GM23338 (cell line): Measurements from ENCODE around the gene MUC12. TPM values are rescaled to one million over a fixed set of nuclear protein-coding genes. Genes with fewer than 3 reads are reported as not detected.

Experiments
- ATAC-seq: fragments of 200-7000 bp; cut with Tn5 transposase; 3 replicates; pipeline ENCODE4 v1.9.1; 2020
- DNase-seq: peaks from one replicate; pipeline ENCODE4 v3.0.0-alpha.2; 2015; ENCODE audit warnings: low spot score
- H2AFZ ChIP-seq: fragments of 200-600 bp; sonication (generic); 2 replicates; pipeline ENCODE4 v1.8.0; 2016; ENCODE audit warnings: antibody characterized with exemption, mild to moderate bottlenecking, moderate library complexity
- H3F3A ChIP-seq: fragments of 200-600 bp; sonication (generic); replicated peaks from 2 replicates; pipeline ENCODE4 v1.8.0; 2017; ENCODE audit warnings: antibody characterized with exemption, mixed run types, low read depth
- H3K27ac ChIP-seq: fragments of 200-600 bp; sonication (generic); 2 replicates; pipeline ENCODE4 v1.6.1; 2016; ENCODE audit warnings: low read depth
- H3K27me3 ChIP-seq: fragments of 200-600 bp; sonication (generic); 2 replicates; pipeline ENCODE4 v1.8.0; 2016; ENCODE audit warnings: mild to moderate bottlenecking, mixed run types, moderate library complexity; ENCODE audit not compliant: insufficient read depth
- H3K36me3 ChIP-seq: fragments of 200-600 bp; sonication (generic); 2 replicates; pipeline ENCODE4 v1.8.0; 2016; ENCODE audit warnings: mild to moderate bottlenecking; ENCODE audit not compliant: insufficient read depth
- H3K4me1 ChIP-seq: fragments of 200-600 bp; sonication (generic); 2 replicates; pipeline ENCODE4 v1.8.0; 2016; ENCODE audit warnings: mild to moderate bottlenecking, moderate library complexity; ENCODE audit not compliant: insufficient read depth
- H3K4me2 ChIP-seq: fragments of 200-600 bp; sonication (generic); 2 replicates; pipeline ENCODE4 v1.7.1; 2017; ENCODE audit warnings: mixed run types
- H3K4me3 ChIP-seq: fragments of 200-600 bp; sonication (generic); 2 replicates; pipeline ENCODE4 v1.6.1; 2016; ENCODE audit warnings: mixed run types
- H3K79me2 ChIP-seq: fragments of 200-600 bp; sonication (generic); replicated peaks from 2 replicates; pipeline ENCODE4 v1.8.0; 2017; ENCODE audit warnings: mild to moderate bottlenecking; ENCODE audit not compliant: insufficient read depth
- H3K9me2 ChIP-seq: fragments of 200-600 bp; sonication (generic); 2 replicates; pipeline ENCODE4 v1.8.0; 2017; ENCODE audit not compliant: insufficient read depth
- H4K20me1 ChIP-seq: fragments of 200-600 bp; sonication (generic); replicated peaks from 2 replicates; pipeline ENCODE4 v1.8.0; 2017; ENCODE audit warnings: mild to moderate bottlenecking; ENCODE audit not compliant: insufficient read depth
- H3K27ac Mint-ChIP-seq: 2 replicates; pipeline ENCODE4 v1.8.0; 2020; ENCODE audit warnings: inconsistent platforms, mild to moderate bottlenecking, moderate library complexity, mixed read lengths
- H3K27me3 Mint-ChIP-seq: 3 replicates; pipeline ENCODE4 v1.8.0; 2022; ENCODE audit warnings: low read depth, mild to moderate bottlenecking, moderate library complexity, mixed read lengths, inconsistent platforms; ENCODE audit not compliant: insufficient read depth, poor library complexity
- H3K36me3 Mint-ChIP-seq: 3 replicates; pipeline ENCODE4 v1.8.0; 2021; ENCODE audit warnings: low read depth, mild to moderate bottlenecking, inconsistent platforms, moderate library complexity, mixed read lengths
- H3K4me1 Mint-ChIP-seq: 3 replicates; pipeline ENCODE4 v1.8.0; 2020; ENCODE audit warnings: mild to moderate bottlenecking, inconsistent platforms, mixed read lengths
- H3K4me3 Mint-ChIP-seq: 3 replicates; pipeline ENCODE4 v1.8.0; 2021; ENCODE audit warnings: moderate library complexity, mild to moderate bottlenecking, inconsistent platforms, mixed read lengths
- H3K9me3 Mint-ChIP-seq: 3 replicates; pipeline ENCODE4 v1.8.0; 2020; ENCODE audit warnings: moderate library complexity, mild to moderate bottlenecking, inconsistent platforms, mixed read lengths
- CREB1 ChIP-seq: fragments of 250-450 bp; sonication (Bioruptor Pico); IDR thresholded peaks from 2 replicates; pipeline ENCODE4 v1.5.0; 2020; ENCODE audit warnings: low read depth, mild to moderate bottlenecking, moderate library complexity
- EZH2 ChIP-seq: fragments of 200-600 bp; sonication (generic); IDR thresholded peaks from one replicate; pipeline ENCODE4 v1.8.0; 2017; ENCODE audit warnings: antibody characterized with exemption, mild to moderate bottlenecking, low read depth; ENCODE audit not compliant: unreplicated experiment
- EZH2phosphoT487 ChIP-seq: fragments of 200-600 bp; sonication (generic); IDR thresholded peaks from one replicate; pipeline ENCODE4 v1.8.1; 2018; ENCODE audit warnings: antibody characterized with exemption; ENCODE audit not compliant: unreplicated experiment
- JUNB ChIP-seq: IDR thresholded peaks from one replicate; pipeline ENCODE4 v1.6.1; 2016; ENCODE audit warnings: antibody characterized with exemption; ENCODE audit not compliant: unreplicated experiment
- POLR2AphosphoS5 ChIP-seq: IDR thresholded peaks from 2 replicates; pipeline ENCODE4 v1.6.1; 2016; ENCODE audit warnings: antibody characterized with exemption, low read depth
- STAT1 ChIP-seq: IDR thresholded peaks from one replicate; pipeline ENCODE4 v1.6.1; 2016; ENCODE audit warnings: antibody characterized with exemption; ENCODE audit not compliant: unreplicated experiment
- ZNF114 ChIP-seq: fragments of 250-450 bp; sonication (Bioruptor Pico); IDR thresholded peaks from 2 replicates; pipeline ENCODE4 v1.5.0; 2020; ENCODE audit warnings: mild to moderate bottlenecking, moderate library complexity
- polyA plus RNA-seq: library from polyadenylated mRNA; unstranded; fragments of >200 nt; fragmentation: Nextera tagmentation; extraction: Ambion mirVana; gene quantifications from 2 replicates; pipeline ENCODE4 v1.2.1, GENCODE V29; 2016
- total RNA-seq: library from RNA; depleted of rRNA; stranded (reverse); fragments of >200 nt; shearing (Covaris generic); gene quantifications from 2 replicates; pipeline ENCODE4 v1.2.3, GENCODE V29; 2014
- TF ChIP-seq, protein P1 (sequence below): fragments of 250-450 bp; sonication (Bioruptor Pico); IDR thresholded peaks from 2 replicates; pipeline ENCODE4 v1.5.0; 2020; ENCODE audit warnings: mild to moderate bottlenecking, moderate library complexity
- TF ChIP-seq, protein P2 (sequence below): IDR thresholded peaks from one replicate; pipeline ENCODE4 v1.6.1; 2018; ENCODE audit warnings: antibody characterized with exemption; ENCODE audit not compliant: unreplicated experiment

The MUC12 gene
- total and polyA plus RNA-seq, 2 experiments from 2014 or later, result 4.6 to 18.0 TPM

DNA sequence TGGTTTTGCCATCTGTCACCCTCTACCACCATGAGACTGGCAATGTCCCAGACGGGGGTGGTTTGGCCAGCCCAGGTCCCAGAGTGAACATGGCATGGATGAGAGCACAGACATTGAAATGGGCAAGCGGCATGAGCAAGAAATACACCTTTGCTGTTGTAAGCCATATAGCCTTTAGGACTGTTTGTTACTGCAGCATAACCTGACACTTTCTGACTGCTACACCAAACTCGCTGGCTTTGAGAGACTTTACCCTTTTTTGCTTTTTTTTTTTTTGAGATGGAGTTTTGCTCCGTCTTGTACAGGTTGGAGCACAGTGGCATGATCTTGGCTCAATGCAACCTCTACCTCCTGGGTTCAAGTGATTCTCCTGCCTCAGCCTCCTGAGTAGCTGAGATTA is 25.2 kb upstream of the MUC12 start:
- Histone ChIP-seq H3K4me3 (no peak overlapping the region), H3K79me2 (no peaks in the 10 kb centered on the region), H3K9me2 (no peaks in the 10 kb centered on the region), H2AFZ (no peak overlapping the region), H3K36me3 (no peaks in the 10 kb centered on the region), H3K4me2 (no peak overlapping the region), H4K20me1 (no peaks in the 10 kb centered on the region), H3K27me3 (no peaks in the 10 kb centered on the region), H3K27ac (peak overlapping the region; percentile 32; the same call in 1 of the 2 replicates), H3F3A (0 out of 2 replicates have a peak, but pooled peaks cover 4% of the 10 kb centered on the region), H3K4me1 (peaks cover 20% of the 10 kb centered on the region)
- Mint-ChIP-seq H3K4me1 (peaks cover 23% of the 10 kb centered on the region), H3K4me3 (no peak overlapping the region), H3K9me3 (peaks cover 25% of the 10 kb centered on the region), H3K27ac (0 out of 2 replicates have a peak overlapping the region, but pooled peaks have one; percentile 70), H3K36me3 (peaks cover 16% of the 10 kb centered on the region), H3K27me3 (peaks cover 12% of the 10 kb centered on the region)
- no peak for TF ChIP-seq POLR2AphosphoS5
- TF ChIP-seq ZNF114 (CRISPR knock-in tag), result no peak
- no peak for TF ChIP-seq EZH2phosphoT487
- TF ChIP-seq, protein P1, sequence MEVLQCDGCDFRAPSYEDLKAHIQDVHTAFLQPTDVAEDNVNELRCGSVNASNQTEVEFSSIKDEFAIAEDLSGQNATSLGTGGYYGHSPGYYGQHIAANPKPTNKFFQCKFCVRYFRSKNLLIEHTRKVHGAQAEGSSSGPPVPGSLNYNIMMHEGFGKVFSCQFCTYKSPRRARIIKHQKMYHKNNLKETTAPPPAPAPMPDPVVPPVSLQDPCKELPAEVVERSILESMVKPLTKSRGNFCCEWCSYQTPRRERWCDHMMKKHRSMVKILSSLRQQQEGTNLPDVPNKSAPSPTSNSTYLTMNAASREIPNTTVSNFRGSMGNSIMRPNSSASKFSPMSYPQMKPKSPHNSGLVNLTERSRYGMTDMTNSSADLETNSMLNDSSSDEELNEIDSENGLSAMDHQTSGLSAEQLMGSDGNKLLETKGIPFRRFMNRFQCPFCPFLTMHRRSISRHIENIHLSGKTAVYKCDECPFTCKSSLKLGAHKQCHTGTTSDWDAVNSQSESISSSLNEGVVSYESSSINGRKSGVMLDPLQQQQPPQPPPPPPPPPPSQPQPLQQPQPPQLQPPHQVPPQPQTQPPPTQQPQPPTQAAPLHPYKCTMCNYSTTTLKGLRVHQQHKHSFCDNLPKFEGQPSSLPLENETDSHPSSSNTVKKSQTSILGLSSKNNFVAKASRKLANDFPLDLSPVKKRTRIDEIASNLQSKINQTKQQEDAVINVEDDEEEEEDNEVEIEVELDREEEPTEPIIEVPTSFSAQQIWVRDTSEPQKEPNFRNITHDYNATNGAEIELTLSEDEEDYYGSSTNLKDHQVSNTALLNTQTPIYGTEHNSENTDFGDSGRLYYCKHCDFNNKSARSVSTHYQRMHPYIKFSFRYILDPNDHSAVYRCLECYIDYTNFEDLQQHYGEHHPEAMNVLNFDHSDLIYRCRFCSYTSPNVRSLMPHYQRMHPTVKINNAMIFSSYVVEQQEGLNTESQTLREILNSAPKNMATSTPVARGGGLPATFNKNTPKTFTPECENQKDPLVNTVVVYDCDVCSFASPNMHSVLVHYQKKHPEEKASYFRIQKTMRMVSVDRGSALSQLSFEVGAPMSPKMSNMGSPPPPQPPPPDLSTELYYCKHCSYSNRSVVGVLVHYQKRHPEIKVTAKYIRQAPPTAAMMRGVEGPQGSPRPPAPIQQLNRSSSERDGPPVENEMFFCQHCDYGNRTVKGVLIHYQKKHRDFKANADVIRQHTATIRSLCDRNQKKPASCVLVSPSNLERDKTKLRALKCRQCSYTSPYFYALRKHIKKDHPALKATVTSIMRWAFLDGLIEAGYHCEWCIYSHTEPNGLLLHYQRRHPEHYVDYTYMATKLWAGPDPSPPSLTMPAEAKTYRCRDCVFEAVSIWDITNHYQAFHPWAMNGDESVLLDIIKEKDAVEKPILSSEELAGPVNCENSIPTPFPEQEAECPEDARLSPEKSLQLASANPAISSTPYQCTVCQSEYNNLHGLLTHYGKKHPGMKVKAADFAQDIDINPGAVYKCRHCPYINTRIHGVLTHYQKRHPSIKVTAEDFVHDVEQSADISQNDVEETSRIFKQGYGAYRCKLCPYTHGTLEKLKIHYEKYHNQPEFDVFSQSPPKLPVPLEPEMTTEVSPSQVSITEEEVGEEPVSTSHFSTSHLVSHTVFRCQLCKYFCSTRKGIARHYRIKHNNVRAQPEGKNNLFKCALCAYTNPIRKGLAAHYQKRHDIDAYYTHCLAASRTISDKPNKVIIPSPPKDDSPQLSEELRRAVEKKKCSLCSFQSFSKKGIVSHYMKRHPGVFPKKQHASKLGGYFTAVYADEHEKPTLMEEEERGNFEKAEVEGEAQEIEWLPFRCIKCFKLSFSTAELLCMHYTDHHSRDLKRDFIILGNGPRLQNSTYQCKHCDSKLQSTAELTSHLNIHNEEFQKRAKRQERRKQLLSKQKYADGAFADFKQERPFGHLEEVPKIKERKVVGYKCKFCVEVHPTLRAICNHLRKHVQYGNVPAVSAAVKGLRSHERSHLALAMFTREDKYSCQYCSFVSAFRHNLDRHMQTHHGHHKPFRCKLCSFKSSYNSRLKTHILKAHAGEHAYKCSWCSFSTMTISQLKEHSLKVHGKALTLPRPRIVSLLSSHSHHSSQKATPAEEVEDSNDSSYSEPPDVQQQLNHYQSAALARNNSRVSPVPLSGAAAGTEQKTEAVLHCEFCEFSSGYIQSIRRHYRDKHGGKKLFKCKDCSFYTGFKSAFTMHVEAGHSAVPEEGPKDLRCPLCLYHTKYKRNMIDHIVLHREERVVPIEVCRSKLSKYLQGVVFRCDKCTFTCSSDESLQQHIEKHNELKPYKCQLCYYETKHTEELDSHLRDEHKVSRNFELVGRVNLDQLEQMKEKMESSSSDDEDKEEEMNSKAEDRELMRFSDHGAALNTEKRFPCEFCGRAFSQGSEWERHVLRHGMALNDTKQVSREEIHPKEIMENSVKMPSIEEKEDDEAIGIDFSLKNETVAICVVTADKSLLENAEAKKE (CRISPR knock-in tag), result no peak
- no peak for TF ChIP-seq STAT1
- no peak for TF ChIP-seq EZH2
- ATAC-seq (no peak), DNase-seq (no peak)

DNA sequence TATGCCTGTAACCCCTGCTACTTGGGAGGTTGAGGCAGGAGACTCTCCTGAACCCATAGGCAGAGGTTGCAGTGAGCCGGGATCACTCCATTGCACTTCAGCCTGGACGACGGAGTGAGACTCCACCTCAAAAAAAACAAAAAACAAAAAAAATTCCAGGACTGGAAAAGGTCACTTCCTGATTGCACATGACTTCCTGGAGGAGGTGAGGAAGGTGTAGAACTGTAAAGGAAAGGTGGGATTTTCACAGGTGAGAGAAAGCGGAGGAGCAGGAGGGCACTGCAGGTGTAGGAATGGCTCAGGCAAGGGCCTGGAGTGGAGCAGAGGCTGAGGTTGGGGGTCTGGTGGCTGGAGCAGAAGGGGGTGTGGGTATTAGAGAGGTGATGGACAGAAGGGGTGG is 23.3 kb upstream of the MUC12 start:
- Histone ChIP-seq H3F3A (0 out of 2 replicates have a peak, but pooled peaks cover 5% of the 10 kb centered on the region), H3K27me3 (no peaks in the 10 kb centered on the region), H3K4me3 (no peak overlapping the region), H3K79me2 (no peaks in the 10 kb centered on the region), H2AFZ (no peak overlapping the region), H3K36me3 (no peaks in the 10 kb centered on the region), H4K20me1 (no peaks in the 10 kb centered on the region), H3K4me1 (peaks cover 38% of the 10 kb centered on the region), H3K4me2 (no peak overlapping the region), H3K9me2 (no peaks in the 10 kb centered on the region), H3K27ac (no peak overlapping the region)
- Mint-ChIP-seq H3K4me1 (peaks cover 37% of the 10 kb centered on the region), H3K9me3 (peaks cover 12% of the 10 kb centered on the region; the same call in 2 of the 3 replicates), H3K27ac (no peak overlapping the region), H3K36me3 (peaks cover 11% of the 10 kb centered on the region), H3K4me3 (no peak overlapping the region), H3K27me3 (peaks cover 8% of the 10 kb centered on the region)
- DNase-seq (no peak), ATAC-seq (no peak)
- TF ChIP-seq JUNB (no peak), CREB1 (CRISPR knock-in tag) (no peak), POLR2AphosphoS5 (no peak)
- TF ChIP-seq, protein P2, sequence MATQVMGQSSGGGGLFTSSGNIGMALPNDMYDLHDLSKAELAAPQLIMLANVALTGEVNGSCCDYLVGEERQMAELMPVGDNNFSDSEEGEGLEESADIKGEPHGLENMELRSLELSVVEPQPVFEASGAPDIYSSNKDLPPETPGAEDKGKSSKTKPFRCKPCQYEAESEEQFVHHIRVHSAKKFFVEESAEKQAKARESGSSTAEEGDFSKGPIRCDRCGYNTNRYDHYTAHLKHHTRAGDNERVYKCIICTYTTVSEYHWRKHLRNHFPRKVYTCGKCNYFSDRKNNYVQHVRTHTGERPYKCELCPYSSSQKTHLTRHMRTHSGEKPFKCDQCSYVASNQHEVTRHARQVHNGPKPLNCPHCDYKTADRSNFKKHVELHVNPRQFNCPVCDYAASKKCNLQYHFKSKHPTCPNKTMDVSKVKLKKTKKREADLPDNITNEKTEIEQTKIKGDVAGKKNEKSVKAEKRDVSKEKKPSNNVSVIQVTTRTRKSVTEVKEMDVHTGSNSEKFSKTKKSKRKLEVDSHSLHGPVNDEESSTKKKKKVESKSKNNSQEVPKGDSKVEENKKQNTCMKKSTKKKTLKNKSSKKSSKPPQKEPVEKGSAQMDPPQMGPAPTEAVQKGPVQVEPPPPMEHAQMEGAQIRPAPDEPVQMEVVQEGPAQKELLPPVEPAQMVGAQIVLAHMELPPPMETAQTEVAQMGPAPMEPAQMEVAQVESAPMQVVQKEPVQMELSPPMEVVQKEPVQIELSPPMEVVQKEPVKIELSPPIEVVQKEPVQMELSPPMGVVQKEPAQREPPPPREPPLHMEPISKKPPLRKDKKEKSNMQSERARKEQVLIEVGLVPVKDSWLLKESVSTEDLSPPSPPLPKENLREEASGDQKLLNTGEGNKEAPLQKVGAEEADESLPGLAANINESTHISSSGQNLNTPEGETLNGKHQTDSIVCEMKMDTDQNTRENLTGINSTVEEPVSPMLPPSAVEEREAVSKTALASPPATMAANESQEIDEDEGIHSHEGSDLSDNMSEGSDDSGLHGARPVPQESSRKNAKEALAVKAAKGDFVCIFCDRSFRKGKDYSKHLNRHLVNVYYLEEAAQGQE, result no peak
